HG02798 (cell line): ENCODE data around the gene CPLANE1.

Source experiments
- ATAC-seq: cut with Tn5 transposase; IDR thresholded peaks from one replicate; pipeline ENCODE4 v1.9.1; 2021; ENCODE audit warnings: mild to moderate bottlenecking; ENCODE audit not compliant: unreplicated experiment, poor library complexity

CPLANE1 gene

DNA sequence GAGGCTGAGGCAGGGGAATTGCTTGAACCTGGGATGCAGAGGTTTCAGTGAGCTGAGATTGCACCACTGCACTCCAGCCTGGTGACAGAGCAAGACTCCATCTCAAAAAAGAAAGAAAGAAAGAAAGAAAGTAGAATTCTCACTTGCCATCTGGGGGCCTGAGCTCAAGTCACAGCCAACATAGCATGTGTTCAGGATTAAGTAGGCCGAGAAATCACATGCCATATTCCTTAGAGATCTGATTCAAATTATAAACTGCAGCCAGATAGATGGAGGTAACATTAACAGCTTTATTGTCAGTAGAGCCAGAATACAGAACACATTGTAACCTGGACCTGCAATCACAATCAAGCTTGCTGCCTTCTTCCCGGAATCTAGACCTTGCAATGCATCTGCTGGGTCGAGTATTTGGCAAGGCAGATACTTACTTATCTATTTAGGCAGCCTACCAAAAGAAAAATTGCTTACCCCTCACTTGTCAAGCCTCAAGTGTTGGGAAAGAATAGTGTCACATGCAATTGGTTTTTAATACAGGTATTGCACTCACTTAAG, 173.7 kb downstream of the CPLANE1 start:
- ATAC-seq: no peak

DNA sequence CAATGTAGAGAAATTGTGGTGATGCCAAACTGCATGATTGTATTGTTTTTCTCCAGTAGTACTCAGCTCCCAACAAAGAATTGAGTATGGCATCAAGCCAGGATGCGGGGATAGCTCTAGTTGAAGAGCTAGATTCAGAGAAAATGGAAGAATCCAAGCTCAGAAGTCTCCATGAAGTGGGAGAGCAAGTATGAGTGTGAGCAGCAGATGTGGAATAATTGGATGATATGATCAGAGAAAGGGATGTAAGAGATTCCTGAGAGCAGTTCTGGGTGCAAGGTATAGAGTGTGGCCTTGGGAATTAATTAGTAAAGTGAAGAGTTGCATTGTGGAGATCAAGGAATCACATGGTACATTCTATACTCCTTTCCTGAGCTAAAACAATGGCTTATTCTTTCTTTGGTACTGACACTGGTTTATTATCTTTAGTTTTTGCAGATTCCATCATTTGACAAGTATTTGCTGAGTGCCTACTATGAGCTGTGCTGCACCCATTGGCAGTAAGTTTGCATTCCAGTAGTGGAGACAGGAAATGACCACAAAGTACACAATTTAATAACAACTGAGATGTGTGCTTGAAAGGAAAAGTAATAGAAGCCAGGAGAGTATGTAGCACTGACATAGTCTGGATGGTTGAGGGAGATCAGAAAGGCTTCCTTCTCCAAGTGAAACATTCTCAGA, 177.1 kb downstream of the CPLANE1 start:
- ATAC-seq: no peak

DNA sequence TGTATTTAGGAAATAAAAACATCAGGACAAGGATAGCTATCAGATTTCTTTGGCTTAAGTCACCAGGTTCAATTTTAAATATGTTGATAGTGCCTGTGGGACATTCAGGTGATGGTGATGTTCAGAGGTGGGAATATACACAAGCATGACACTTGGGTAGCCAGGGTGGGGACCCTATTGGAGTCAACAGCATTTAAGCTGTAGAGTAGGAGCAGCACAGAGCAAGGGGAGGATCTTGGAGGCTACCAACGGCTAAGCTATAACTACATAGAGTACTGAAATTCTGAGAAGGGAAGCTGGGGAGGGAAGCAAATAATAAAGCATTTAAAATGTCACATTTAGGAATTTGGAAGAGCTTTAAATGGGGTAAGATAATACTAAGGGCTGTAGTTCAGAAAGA, 177.7 kb downstream of the CPLANE1 start:
- no peak for ATAC-seq

DNA sequence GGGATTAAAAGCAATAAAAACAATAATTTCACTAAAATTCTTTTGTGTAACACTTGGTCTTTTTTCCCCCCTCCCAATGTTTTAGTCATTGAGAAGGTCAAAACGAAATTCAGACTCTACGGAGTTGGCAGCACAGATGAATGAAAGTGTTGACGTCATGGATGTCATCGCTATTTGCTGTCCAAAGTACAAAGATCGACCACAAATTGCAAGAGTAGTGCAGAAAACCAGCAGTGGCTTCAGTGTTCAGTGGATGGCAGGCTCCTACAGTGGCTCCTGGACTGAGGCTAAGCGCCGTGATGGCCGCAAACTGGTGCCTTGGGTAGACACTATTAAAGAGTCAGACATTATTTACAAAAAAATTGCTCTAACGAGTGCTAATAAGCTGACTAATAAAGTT, 184.7 kb downstream of the CPLANE1 start:
- ATAC-seq: no peak

DNA sequence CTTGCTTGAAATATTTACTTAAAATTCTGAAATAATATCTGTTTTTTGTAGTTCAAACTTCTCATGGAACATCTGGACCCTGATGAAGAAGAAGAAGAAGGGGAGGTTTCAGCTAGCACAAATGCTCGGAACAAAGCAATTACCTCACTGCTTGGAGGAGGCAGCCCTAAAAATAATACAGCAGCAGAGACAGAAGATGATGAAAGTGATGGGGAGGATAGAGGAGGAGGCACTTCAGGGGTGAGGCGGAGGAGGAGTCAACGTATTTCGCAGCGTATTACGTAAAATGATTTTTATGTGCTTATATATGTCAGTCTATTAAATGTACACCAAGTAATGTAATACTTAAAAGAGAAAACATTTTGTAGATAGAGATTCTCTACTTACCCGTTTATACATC, 185.4 kb downstream of the CPLANE1 start:
- no peak for ATAC-seq

DNA sequence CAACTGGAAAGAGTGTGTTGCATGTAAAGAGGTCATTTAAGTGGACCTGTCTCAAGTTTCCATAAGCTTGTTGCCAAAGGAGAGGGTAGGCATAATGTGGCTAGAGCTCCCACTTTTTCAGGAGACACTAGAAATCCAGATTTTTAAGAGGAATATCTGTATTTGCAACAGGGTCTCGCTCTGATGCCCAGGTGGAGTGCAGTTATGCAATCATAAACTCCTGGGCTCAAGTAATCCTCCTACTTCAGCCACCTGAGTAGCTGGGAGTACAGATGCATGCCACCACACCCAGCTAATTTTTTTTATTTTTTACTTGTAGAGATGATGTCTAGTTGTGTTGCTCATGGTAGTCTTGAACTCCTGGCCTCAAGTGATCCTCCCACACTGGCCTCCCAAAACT, 189.1 kb downstream of the CPLANE1 start:
- no peak for ATAC-seq

DNA sequence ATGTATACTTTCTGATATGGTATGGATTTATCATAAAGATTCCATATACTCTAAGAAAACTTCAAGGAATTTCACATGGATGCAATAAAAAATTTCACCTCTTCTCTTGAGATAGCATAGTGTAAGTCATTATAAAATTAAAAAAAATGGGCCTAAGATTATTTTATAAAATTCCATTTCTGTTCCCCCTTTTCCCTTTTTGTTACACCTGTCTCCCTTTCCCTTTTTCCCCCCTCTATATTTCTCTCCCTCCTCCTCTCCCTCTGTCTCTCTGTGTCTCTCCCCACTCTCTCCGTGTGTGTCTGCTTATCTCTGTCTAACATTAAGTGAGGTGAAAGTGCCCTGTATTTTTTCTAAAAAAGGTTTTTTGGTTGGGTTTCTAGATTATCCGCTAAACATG, 192.4 kb downstream of the CPLANE1 start:
- ATAC-seq: no peak
